ENCODE data around the gene RXFP4. TPM values are rescaled to one million over a fixed set of nuclear protein-coding genes. Genes with fewer than 3 reads are reported as not detected.
A peak's percentile ranks its signal among the peaks of the same experiment; 100 is the strongest.

RXFP4 gene
- total RNA-seq, 1 donor from 2014 or later, result not detected

DNA sequence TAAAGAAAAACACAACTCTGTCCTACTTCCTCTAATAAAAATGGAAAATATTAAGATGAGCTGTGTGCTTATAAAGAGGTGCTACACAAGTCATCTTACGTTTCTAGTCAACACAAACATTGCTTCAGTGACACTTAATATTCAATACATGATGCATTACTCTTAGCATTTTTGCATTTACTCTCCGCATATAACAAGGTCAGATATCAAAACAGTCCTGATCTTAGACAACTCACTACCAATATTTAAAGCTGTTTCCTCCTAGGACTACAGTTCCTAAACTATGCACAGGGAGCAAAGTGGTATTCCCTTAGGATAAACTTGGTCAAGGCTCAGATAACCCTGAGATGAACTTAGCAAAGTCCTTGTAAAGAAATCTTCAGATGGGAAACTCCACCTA lies 42.5 kb upstream of the RXFP4 start:
- Histone ChIP-seq H3K4me3 (ENCODE audit: low read depth, low read length) (no peak overlapping the region), H3K27me3 (ENCODE audit: control insufficient read depth, insufficient read depth, low read length) (no peaks in the 10 kb centered on the region), H3K36me3 (ENCODE audit: control insufficient read depth, insufficient read depth, low read length) (peaks cover 2% of the 10 kb centered on the region)
- TF ChIP-seq, protein P1, sequence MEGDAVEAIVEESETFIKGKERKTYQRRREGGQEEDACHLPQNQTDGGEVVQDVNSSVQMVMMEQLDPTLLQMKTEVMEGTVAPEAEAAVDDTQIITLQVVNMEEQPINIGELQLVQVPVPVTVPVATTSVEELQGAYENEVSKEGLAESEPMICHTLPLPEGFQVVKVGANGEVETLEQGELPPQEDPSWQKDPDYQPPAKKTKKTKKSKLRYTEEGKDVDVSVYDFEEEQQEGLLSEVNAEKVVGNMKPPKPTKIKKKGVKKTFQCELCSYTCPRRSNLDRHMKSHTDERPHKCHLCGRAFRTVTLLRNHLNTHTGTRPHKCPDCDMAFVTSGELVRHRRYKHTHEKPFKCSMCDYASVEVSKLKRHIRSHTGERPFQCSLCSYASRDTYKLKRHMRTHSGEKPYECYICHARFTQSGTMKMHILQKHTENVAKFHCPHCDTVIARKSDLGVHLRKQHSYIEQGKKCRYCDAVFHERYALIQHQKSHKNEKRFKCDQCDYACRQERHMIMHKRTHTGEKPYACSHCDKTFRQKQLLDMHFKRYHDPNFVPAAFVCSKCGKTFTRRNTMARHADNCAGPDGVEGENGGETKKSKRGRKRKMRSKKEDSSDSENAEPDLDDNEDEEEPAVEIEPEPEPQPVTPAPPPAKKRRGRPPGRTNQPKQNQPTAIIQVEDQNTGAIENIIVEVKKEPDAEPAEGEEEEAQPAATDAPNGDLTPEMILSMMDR (IDR thresholded peaks at IDR 0.05; ENCODE audit: insufficient read depth, low read length, poor library complexity, severe bottlenecking), result no peak
- DNase-seq (ENCODE audit: low read depth), result no peak

DNA sequence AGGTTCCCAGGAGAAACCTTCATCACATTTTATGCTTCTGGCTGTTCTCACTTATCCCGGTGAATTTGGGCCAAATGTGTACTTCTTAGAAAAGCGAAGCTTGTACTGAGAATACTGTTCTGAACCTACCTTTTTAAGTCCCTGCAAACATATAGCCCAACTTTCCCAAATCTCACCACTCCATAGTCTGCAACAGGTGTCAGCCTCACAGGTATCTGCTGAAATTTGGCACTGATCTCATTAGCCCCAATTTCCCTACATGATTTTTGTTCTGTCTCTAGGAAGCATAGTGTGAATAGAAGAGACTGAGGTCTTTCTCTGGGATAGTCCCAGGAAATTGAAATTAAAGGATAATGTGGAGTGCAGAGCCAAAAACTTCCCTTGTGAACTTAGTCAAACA lies 41.8 kb upstream of the RXFP4 start:
- TF ChIP-seq, protein P1 (IDR thresholded peaks at IDR 0.05; ENCODE audit: insufficient read depth, low read length, poor library complexity, severe bottlenecking), result no peak
- Histone ChIP-seq H3K36me3 (ENCODE audit: control insufficient read depth, insufficient read depth, low read length) (peaks cover 3% of the 10 kb centered on the region), H3K27me3 (ENCODE audit: control insufficient read depth, insufficient read depth, low read length) (no peaks in the 10 kb centered on the region), H3K4me3 (ENCODE audit: low read depth, low read length) (no peak overlapping the region)
- DNase-seq (ENCODE audit: low read depth), result no peak

DNA sequence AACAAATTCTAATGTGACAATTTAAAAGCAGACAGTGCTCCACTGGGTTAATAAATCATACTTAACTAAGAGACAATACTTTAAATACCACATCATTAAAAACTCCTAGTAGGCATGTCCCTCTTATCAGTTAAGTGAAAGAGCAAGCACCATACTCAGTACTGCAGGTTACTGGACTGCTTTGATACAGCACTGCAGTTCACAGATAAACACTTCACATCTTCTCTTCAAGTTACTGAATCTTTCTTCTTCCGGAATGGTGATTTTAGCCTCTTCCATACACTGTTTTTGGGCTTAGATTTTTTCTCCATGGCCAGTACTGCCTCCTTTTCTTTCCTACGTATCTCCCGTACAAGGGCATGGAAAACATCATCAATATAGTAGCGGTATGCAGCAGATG lies 41.3 kb upstream of the RXFP4 start:
- no peaks in the 10 kb centered on the region for H3K27me3 ChIP-seq (ENCODE audit: control insufficient read depth, insufficient read depth, low read length)
- TF ChIP-seq, protein P1 (IDR thresholded peaks at IDR 0.05; ENCODE audit: insufficient read depth, low read length, poor library complexity, severe bottlenecking), result no peak
- H3K4me3 ChIP-seq (ENCODE audit: low read depth, low read length), result no peak overlapping the region
- no peak for DNase-seq (ENCODE audit: low read depth)
- H3K36me3 ChIP-seq (ENCODE audit: control insufficient read depth, insufficient read depth, low read length), result peaks cover 3% of the 10 kb centered on the region

DNA sequence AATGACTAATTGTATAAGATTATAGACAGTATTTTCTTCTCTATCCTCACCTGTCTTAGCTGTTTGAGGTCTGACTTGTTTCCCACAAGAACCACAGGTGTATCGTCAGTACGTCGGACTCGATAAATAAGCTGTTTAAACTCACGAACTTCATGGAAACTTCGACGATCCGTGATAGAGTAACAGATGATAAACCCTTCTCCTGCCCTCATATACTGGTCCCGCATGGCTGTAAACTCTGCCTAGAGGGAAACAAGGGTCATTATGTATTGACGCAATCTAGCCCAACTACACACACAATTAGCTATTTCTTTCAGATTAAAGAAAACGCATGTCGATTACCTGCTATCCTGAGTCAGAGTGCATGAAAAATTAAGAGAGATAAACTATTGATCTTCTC lies 37.2 kb upstream of the RXFP4 start:
- TF ChIP-seq, protein P1 (IDR thresholded peaks at IDR 0.05; ENCODE audit: insufficient read depth, low read length, poor library complexity, severe bottlenecking), result no peak
- DNase-seq (ENCODE audit: low read depth), result no peak
- Histone ChIP-seq H3K27me3 (ENCODE audit: control insufficient read depth, insufficient read depth, low read length) (no peaks in the 10 kb centered on the region), H3K36me3 (ENCODE audit: control insufficient read depth, insufficient read depth, low read length) (peaks cover 3% of the 10 kb centered on the region), H3K4me3 (ENCODE audit: low read depth, low read length) (no peak overlapping the region)

DNA sequence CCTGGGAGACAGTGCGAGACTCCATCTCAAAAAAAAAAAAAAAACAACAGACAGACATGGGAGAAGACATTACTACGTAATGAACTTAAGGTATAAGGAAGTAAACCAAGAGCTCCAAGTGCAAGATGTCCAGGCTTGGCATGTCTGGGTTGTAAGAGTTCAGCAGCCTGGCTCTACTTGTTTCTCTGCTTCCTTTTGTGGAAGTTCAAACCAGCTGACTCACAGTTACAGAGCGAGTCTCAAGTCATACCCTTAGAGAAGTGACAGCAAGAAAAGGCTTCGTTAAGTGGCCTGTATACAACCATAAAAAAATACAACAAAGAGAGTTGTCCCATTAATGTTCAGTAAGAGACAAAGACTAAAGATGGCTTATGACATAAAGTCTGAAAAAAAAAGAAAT lies 31.5 kb upstream of the RXFP4 start:
- DNase-seq (ENCODE audit: low read depth), result no peak
- H3K36me3 ChIP-seq (ENCODE audit: control insufficient read depth, insufficient read depth, low read length), result no peaks in the 10 kb centered on the region

DNA sequence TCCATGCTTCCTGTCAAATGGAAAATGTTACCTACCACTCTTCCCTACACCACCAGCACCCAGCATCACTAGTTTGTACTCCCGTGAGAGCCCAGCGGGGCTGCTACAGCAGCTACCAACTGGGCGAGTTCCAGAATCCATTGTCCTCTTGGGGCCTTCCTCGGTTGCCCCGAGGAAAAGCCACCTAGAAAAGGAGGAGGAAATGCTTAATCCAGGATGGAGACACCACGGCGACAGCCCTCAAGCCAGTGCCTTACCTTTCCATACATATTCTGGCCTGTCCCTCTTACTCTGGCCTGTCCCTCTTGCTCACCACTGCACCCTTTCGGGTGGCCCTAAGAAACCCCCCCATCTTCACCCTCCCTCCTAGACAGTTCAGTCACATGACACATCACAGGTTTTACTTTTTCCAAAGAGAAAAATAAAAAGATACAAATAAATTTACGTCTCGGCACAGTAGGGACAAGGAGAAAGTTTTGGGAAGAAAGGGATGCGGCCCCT lies 30.8 kb upstream of the RXFP4 start:
- TF ChIP-seq, protein P1 (IDR thresholded peaks at IDR 0.05; ENCODE audit: insufficient read depth, low read length, poor library complexity, severe bottlenecking), result no peak
- H3K36me3 ChIP-seq (ENCODE audit: control insufficient read depth, insufficient read depth, low read length), result no peaks in the 10 kb centered on the region
- H3K27me3 ChIP-seq (ENCODE audit: control insufficient read depth, insufficient read depth, low read length), result no peaks in the 10 kb centered on the region
- no peak for DNase-seq (ENCODE audit: low read depth)
- peak overlapping the region; percentile 90 for H3K4me3 ChIP-seq (ENCODE audit: low read depth, low read length)

More for the DNA sequence above, 31.5 kb upstream of the RXFP4 start:
- H3K27me3 ChIP-seq (ENCODE audit: control insufficient read depth, insufficient read depth, low read length), result no peaks in the 10 kb centered on the region
- TF ChIP-seq, protein P1 (IDR thresholded peaks at IDR 0.05; ENCODE audit: insufficient read depth, low read length, poor library complexity, severe bottlenecking), result no peak
- H3K4me3 ChIP-seq (ENCODE audit: low read depth, low read length), result no peak overlapping the region
